Measurements from ENCODE around the gene NPAS3. TPM values are rescaled to one million over a fixed set of nuclear protein-coding genes. Genes with fewer than 3 reads are reported as not detected.

The NPAS3 gene
- total and polyA plus RNA-seq, 2 of the 8 experiments (the other 6 are each of a cell fraction or from before 2014, with no cell fraction given), result 0.11 to 0.60 TPM

DNA sequence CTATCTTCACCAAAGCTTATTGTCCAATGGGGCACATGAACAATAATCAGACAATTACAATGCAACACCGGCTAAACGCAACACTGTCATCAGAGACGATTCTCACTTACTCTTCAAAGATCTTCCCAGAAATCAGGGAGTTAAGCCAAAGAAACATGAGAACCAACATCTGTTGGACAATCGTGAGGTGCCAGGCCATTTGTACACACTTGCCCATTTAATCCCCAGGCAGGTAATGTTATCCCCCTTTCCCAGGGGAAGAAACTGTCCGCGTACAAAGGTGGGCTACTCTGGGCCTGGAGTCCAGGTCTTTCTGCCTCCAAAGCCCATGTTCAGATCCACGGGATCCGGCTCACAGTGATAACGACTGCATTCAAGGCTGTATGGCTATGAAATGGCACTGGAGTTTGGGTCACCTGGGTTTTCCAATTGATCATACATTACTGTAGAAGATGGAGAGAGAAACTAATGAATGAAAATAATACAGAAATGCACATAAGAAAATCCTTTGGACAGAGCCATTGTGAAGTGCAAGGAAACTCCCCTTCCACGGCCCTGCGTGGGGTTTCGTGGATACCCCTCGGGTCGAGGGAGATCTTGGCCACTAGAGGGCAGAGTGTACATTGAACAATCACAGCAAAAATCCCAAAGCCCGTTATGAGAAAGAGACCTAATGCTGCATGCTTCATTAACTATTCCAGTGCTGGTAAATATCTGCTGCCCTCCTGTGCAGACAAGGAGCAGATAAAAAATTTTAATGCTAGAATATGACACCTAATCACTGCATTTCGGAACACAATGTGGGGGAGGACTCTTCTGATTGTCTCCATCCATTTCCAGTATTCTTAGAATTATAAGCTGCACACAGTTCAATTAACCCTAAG, 900.8 kb downstream of the NPAS3 start:
- Histone ChIP-seq H2BK12ac (ENCODE audit: low read depth, low read length) (no peak overlapping the region), H2AFZ (ENCODE audit: low read length) (no peak overlapping the region)
- FAIRE-seq, result peak; percentile 32
- TF ChIP-seq BACH1 (IDR thresholded peaks at IDR 0.05; ENCODE audit: low read length) (0 out of 2 replicates have a peak, but pooled peaks have one; percentile 46), POLR2AphosphoS5 (IDR thresholded peaks at IDR 0.05; ENCODE audit: low read depth, low read length) (no peak), RFX5 (IDR thresholded peaks at IDR 0.05; ENCODE audit: borderline replicate concordance, low read depth, low read length) (no peak), HDAC2 (IDR thresholded peaks at IDR 0.05; ENCODE audit: borderline replicate concordance in 1 of 2, low read depth in 2 of 2, low read length in 2 of 2) (peak in 1 of 2 experiments; percentile 71; a peak in 1 of 4 replicates), SAP30 (IDR thresholded peaks at IDR 0.05; ENCODE audit: insufficient read depth, insufficient replicate concordance, low read length) (no peak), EGR1 (IDR thresholded peaks at IDR 0.05; ENCODE audit: borderline replicate concordance, low read depth, low read length) (peak; percentile 18; the same call in 1 of the 2 replicates), BCL11A (IDR thresholded peaks at IDR 0.05; ENCODE audit: low read depth in 2 of 2, low read length in 2 of 2) (no peak)
- TF ChIP-seq, protein P1, sequence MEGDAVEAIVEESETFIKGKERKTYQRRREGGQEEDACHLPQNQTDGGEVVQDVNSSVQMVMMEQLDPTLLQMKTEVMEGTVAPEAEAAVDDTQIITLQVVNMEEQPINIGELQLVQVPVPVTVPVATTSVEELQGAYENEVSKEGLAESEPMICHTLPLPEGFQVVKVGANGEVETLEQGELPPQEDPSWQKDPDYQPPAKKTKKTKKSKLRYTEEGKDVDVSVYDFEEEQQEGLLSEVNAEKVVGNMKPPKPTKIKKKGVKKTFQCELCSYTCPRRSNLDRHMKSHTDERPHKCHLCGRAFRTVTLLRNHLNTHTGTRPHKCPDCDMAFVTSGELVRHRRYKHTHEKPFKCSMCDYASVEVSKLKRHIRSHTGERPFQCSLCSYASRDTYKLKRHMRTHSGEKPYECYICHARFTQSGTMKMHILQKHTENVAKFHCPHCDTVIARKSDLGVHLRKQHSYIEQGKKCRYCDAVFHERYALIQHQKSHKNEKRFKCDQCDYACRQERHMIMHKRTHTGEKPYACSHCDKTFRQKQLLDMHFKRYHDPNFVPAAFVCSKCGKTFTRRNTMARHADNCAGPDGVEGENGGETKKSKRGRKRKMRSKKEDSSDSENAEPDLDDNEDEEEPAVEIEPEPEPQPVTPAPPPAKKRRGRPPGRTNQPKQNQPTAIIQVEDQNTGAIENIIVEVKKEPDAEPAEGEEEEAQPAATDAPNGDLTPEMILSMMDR (IDR thresholded peaks at IDR 0.05; ENCODE audit: control extremely low read depth in 1 of 3, insufficient read depth in 1 of 3, low read depth in 1 of 3, low read length in 3 of 3), result peak; percentile 69 to 75 (median 74)

More for the DNA sequence above, 900.8 kb downstream of the NPAS3 start:
- H4K5ac ChIP-seq (ENCODE audit: insufficient read length, low read depth, low read length), result no peak overlapping the region
- H3K4me2 ChIP-seq (ENCODE audit: insufficient read depth in 1 of 2, low read depth in 2 of 2, low read length in 2 of 2), result no peak overlapping the region
- H3K23me2 ChIP-seq (ENCODE audit: low read depth, low read length), result no peaks in the 10 kb centered on the region
- H3K18ac ChIP-seq (ENCODE audit: extremely low read depth, low read length), result no peak overlapping the region
- H3K56ac ChIP-seq (replicated peaks; ENCODE audit: insufficient read length, low read depth, low read length), result no peak overlapping the region
- H4K20me1 ChIP-seq (replicated peaks in 1 of 2; ENCODE audit: control insufficient read depth in 1 of 2, insufficient read depth in 2 of 2, low read length in 2 of 2), result no peaks in the 10 kb centered on the region
- H4K8ac ChIP-seq (ENCODE audit: extremely low read depth, insufficient read depth, low read length), result no peak overlapping the region
- H3K14ac ChIP-seq (ENCODE audit: insufficient read length), result no peak overlapping the region
- H3K4me3 ChIP-seq (ENCODE audit: extremely low read depth in 1 of 4, insufficient read depth in 2 of 4, low read depth in 3 of 4, low read length in 4 of 4), result no peak overlapping the region
- H3K27me3 ChIP-seq (replicated peaks in 1 of 4; ENCODE audit: control insufficient read depth in 3 of 4, extremely low read depth in 1 of 4, insufficient read depth in 3 of 4, low read length in 3 of 4), result no peaks in the 10 kb centered on the region
- no peak overlapping the region for H2AK5ac ChIP-seq (ENCODE audit: low read depth, low read length)
- no peak overlapping the region for H3K27ac ChIP-seq (ENCODE audit: low read depth, low read length)
- H4K91ac ChIP-seq (replicated peaks; ENCODE audit: insufficient read length, low read length), result no peak overlapping the region
- peaks cover 0 to 9% (median 6%) of the 10 kb centered on the region in 4 experiments; a peak in 5 of 7 replicates for H3K4me1 ChIP-seq (replicated peaks in 1 of 4; ENCODE audit: control insufficient read depth in 3 of 4, insufficient read depth in 4 of 4, low read length in 3 of 4)
- no peaks in the 10 kb centered on the region for H3K36me3 ChIP-seq (ENCODE audit: control insufficient read depth in 2 of 4, insufficient read depth in 4 of 4, low read length in 3 of 4)
- CTCF ChIA-PET (ENCODE audit: partially characterized antibody), result interaction anchor here (0.6 to 6.8 kb wide), 38 partner anchors 10 to 1107 kb away, joined by 3 to 88 read pairs (median 4); no protein-coding TSS in a partner anchor
- POLR2A ChIA-PET (ENCODE audit: partially characterized antibody), result no interaction called here
- no peak overlapping the region for H2BK15ac ChIP-seq (ENCODE audit: low read length)
- no peak overlapping the region for H3K23ac ChIP-seq (ENCODE audit: insufficient read length)
- no peaks in the 10 kb centered on the region for H3K79me2 ChIP-seq (ENCODE audit: control insufficient read depth in 1 of 2, insufficient read depth in 2 of 2, low read length in 2 of 2)
- H2BK20ac ChIP-seq (ENCODE audit: low read length), result no peak overlapping the region
- H3K79me1 ChIP-seq (ENCODE audit: low read depth, low read length), result no peaks in the 10 kb centered on the region
- no peak overlapping the region for H2BK5ac ChIP-seq (ENCODE audit: low read depth, low read length)
- H3K9ac ChIP-seq (replicated peaks in 1 of 4; ENCODE audit: extremely low read depth in 1 of 4, low read depth in 3 of 4, low read length in 3 of 4), result no peak overlapping the region
- H2BK120ac ChIP-seq (replicated peaks; ENCODE audit: low read depth, low read length), result no peak overlapping the region
- H3K9me3 ChIP-seq (ENCODE audit: insufficient read depth in 2 of 2, low read depth in 1 of 2, low read length in 1 of 2), result no peaks in the 10 kb centered on the region
- WGBS, 2 experiments (ENCODE audit: extremely low coverage in 1 of 2, insufficient coverage in 1 of 2, insufficient read length in 1 of 2, insufficient replicate concordance in 2 of 2, low coverage in 1 of 2, low lambda C conversion rate in 2 of 2, missing lambda C conversion rate in 1 of 2), result 76% methylated on average over 16 of the region's 16 CpGs; no CpG with 5 or more reads in 1 of the 2 experiments
- no peak for DNase-seq (ENCODE audit: low read depth in 1 of 2, low spot score in 2 of 2)
- H3K4ac ChIP-seq (replicated peaks; ENCODE audit: insufficient read length, low read depth, low read length), result no peak overlapping the region

Data from H1 (cell line).